Transverse colon (tissue), 4 donors: ENCODE results near the gene SLFN11. TPM values are rescaled to one million over a fixed set of nuclear protein-coding genes. Genes with fewer than 3 reads are reported as not detected.

Experiments used
- DNase-seq: peaks from one replicate; pipeline ENCODE4 v3.0.0-alpha.2; 2019
- H3K27ac ChIP-seq, 4 donors: fragments of 200-600 bp; sonication (generic); 2 replicates each; pipeline ENCODE4 v1.5.1; 2016 to 2018; ENCODE audit warnings: inconsistent platforms in 4 of 4
- H3K27me3 ChIP-seq: fragments of 200-600 bp; sonication (generic); 2 replicates; pipeline ENCODE4 v1.5.1; 2017; ENCODE audit warnings: inconsistent platforms
- H3K36me3 ChIP-seq, 4 donors: fragments of 200-600 bp; sonication (generic); 2 replicates each; pipeline ENCODE4 v1.5.1; 2017 to 2019; ENCODE audit warnings: inconsistent platforms in 4 of 4
- H3K4me1 ChIP-seq, 4 donors: fragments of 200-600 bp; sonication (generic); 2 replicates each; pipeline ENCODE4 v1.5.1; 2017 to 2020; ENCODE audit warnings: inconsistent platforms in 4 of 4
- H3K4me3 ChIP-seq, 4 donors: fragments of 200-600 bp; sonication (generic); 1 replicate in 1 of 4; 2 replicates in 3 of 4; pipeline versions ENCODE4 v1.5.1 to v1.6.1; 2017 to 2019; ENCODE audit warnings: inconsistent platforms in 4 of 4
- H3K9me3 ChIP-seq, 2 donors: fragments of 200-600 bp; sonication (generic); 2 replicates each; pipeline ENCODE4 v1.5.1; 2017 to 2019; ENCODE audit warnings: inconsistent platforms in 2 of 2
- EP300 ChIP-seq: sonication (generic); formaldehyde crosslinking; IDR thresholded peaks from one replicate; pipeline ENCODE4 v1.6.1; 2017; ENCODE audit warnings: antibody characterized with exemption, low read depth
- POLR2A ChIP-seq: fragments of 450-650 bp; IDR thresholded peaks from one replicate; pipeline ENCODE4 v1.6.1; 2016; ENCODE audit warnings: antibody characterized with exemption, mild to moderate bottlenecking, moderate library complexity
- POLR2AphosphoS5 ChIP-seq, 3 donors: sonication (generic); formaldehyde crosslinking; IDR thresholded peaks; one replicate each; pipeline ENCODE4 v1.6.1; 2016; ENCODE audit warnings: antibody characterized with exemption in 3 of 3
- WGBS, 2 donors: methylation state at CpG; one replicate each; pipeline ENCODE4 v1.1.5; 2018; ENCODE audit warnings: low coverage in 1 of 2; 5-methylcytosine and 5-hydroxymethylcytosine counted together
- in situ Hi-C, 4 donors: fragments of 200-750 bp; cut with MboI; loops; one replicate each; pipeline versions ENCODE4 v1.15.0 to v1.15.1; 2017; ENCODE audit warnings: low sequenced_read_pairs in 3 of 4, low pct_ligation_motif_present in 1 of 4, low pct_unique_long_range_greater_than_20kb in 1 of 4
- intact Hi-C: fragments of 100-400 bp; cut with DNase I; formaldehyde crosslinking; loops from one replicate; pipeline ENCODE4 v1.15.1; 2023; ENCODE audit warnings: low total_unique reads
- total RNA-seq, 4 donors: library from RNA; depleted of rRNA; stranded (reverse); fragments of >200 nt; gene quantifications; one replicate each; pipeline ENCODE4 v1.1.0, GENCODE V29; 2016
- TF ChIP-seq, protein P1 (sequence below), 5 experiments: fragments of 200-600 bp in 3 of 5; fragments of 450-650 bp in 2 of 5; sonication (generic) in 3 of 5; IDR thresholded peaks; 1 replicate in 2 of 5; 2 replicates in 3 of 5; pipeline ENCODE4 v1.5.1; 2016 to 2017; ENCODE audit warnings: antibody characterized with exemption in 5 of 5, inconsistent platforms in 3 of 5, mild to moderate bottlenecking in 2 of 5, moderate library complexity in 1 of 5

Gene SLFN11
- total RNA-seq, 4 donors from 2014 or later, result 3.0 to 18.6 (median 6.0) TPM

DNA sequence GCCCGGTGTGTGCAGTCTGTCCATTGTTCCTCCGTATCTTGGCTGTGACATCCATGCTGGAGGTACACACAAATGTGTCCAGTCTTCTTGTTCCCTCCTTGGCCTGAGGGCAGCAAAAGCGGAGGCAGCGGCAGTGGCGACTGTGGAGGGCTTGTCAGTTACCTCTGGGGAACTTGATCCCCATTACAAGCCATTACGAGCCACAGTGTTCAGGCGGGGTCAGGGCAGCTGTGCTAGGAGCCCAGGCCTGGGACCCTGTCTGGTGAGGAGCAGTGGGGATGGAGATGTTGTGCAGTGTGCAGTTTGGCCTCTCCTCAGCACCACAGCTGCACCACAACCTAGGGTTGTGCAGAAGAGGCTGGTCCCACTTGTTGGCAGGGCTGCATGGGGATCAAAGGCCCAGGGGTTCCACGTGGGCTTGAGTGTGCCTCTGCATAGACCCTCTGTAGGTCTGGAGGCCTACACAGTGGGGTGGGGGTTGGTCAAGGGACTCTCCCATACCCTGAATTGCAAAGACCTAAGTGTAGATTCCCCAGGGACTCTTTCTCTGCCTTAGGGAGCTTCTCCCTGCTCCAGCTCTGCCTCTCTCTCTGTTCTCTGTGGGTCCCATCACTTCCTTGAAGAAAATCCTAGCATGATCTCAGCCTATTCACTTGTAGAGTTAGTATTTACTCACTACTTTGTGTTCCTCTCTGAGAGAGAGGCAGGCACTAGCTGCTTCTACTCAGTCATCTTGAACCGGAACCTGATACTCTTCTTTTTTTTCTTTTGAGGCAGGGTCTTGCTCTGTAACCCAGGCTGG, 58.8 kb downstream of the SLFN11 start:
- Histone ChIP-seq H3K4me1 (peaks cover 0 to 11% (median 0%) of the 10 kb centered on the region in 4 donors), H3K27ac (peak overlapping the region in 2 of 4 donors; percentile 15 to 36), H3K27me3 (no peaks in the 10 kb centered on the region), H3K9me3 (no peaks in the 10 kb centered on the region), H3K36me3 (no peaks in the 10 kb centered on the region), H3K4me3 (no peak overlapping the region)
- 57 to 80% methylated on average over 1 to 9 of the region's 9 CpGs for WGBS, 2 donors
- TF ChIP-seq, protein P1, sequence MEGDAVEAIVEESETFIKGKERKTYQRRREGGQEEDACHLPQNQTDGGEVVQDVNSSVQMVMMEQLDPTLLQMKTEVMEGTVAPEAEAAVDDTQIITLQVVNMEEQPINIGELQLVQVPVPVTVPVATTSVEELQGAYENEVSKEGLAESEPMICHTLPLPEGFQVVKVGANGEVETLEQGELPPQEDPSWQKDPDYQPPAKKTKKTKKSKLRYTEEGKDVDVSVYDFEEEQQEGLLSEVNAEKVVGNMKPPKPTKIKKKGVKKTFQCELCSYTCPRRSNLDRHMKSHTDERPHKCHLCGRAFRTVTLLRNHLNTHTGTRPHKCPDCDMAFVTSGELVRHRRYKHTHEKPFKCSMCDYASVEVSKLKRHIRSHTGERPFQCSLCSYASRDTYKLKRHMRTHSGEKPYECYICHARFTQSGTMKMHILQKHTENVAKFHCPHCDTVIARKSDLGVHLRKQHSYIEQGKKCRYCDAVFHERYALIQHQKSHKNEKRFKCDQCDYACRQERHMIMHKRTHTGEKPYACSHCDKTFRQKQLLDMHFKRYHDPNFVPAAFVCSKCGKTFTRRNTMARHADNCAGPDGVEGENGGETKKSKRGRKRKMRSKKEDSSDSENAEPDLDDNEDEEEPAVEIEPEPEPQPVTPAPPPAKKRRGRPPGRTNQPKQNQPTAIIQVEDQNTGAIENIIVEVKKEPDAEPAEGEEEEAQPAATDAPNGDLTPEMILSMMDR (IDR thresholded peaks at IDR 0.05), result no peak
- TF ChIP-seq EP300, result no peak
- no peak for TF ChIP-seq POLR2AphosphoS5 (IDR thresholded peaks at IDR 0.05)
- no peak for TF ChIP-seq POLR2A
- no peak for DNase-seq
- intact Hi-C loops (no loop called here), in situ Hi-C loops (loop anchor here (5.0 to 25.0 kb wide), 3 partner anchors 220 to 223 kb away; partner anchors contain the start of gene SLFN12L (in 4 of the 4))

DNA sequence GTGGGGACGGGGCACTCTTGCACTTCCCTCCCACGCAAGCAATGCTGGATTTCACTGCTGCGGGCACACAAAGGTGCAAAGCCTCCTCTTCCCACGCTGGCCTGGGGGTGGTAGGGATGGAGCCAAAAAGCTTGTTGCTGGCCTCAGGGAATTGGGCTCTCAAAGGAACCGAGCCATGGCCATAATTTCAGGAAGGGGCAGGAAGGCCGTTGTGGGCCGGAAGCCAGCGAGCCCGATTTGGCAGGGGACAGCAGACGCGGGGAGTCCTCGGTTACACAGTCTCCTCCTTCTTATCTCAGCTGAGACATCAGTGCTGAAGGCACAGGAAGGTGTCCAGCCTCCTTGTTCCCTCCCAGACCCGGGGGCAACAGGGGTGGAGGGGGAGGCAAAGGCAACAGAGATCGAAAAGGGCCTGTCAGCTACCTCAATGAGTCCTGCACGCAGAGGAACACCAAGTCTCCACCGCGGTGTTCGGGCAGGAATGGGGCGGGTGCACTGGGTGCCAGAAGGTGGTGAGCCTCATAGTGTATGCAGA, 59.5 kb downstream of the SLFN11 start:
- H3K4me3 ChIP-seq, result peak overlapping the region in 3 of 4 donors; percentile 6 to 29 (median 14)
- 20 to 50% methylated on average over 1 to 19 of the region's 19 CpGs for WGBS, 2 donors
- intact Hi-C loops, result loop anchor here (2.0 kb wide), 1 partner anchor 221 kb away; no protein-coding TSS in a partner anchor
- TF ChIP-seq POLR2AphosphoS5 (IDR thresholded peaks at IDR 0.05) (no peak), POLR2A (no peak), EP300 (no peak)
- TF ChIP-seq, protein P1 (IDR thresholded peaks at IDR 0.05), result no peak
- H3K4me1 ChIP-seq, result peaks cover 0 to 11% (median 0%) of the 10 kb centered on the region in 4 donors
- no peaks in the 10 kb centered on the region for H3K36me3 ChIP-seq
- peak overlapping the region; percentile 20 to 45 (median 33) for H3K27ac ChIP-seq
- in situ Hi-C loops, result loop anchor here (5.0 to 25.0 kb wide), 3 partner anchors 221 to 223 kb away; partner anchors contain the start of gene SLFN12L (in 4 of the 4)
- H3K27me3 ChIP-seq, result no peaks in the 10 kb centered on the region
- H3K9me3 ChIP-seq, result no peaks in the 10 kb centered on the region
- peak; percentile 14 for DNase-seq

DNA sequence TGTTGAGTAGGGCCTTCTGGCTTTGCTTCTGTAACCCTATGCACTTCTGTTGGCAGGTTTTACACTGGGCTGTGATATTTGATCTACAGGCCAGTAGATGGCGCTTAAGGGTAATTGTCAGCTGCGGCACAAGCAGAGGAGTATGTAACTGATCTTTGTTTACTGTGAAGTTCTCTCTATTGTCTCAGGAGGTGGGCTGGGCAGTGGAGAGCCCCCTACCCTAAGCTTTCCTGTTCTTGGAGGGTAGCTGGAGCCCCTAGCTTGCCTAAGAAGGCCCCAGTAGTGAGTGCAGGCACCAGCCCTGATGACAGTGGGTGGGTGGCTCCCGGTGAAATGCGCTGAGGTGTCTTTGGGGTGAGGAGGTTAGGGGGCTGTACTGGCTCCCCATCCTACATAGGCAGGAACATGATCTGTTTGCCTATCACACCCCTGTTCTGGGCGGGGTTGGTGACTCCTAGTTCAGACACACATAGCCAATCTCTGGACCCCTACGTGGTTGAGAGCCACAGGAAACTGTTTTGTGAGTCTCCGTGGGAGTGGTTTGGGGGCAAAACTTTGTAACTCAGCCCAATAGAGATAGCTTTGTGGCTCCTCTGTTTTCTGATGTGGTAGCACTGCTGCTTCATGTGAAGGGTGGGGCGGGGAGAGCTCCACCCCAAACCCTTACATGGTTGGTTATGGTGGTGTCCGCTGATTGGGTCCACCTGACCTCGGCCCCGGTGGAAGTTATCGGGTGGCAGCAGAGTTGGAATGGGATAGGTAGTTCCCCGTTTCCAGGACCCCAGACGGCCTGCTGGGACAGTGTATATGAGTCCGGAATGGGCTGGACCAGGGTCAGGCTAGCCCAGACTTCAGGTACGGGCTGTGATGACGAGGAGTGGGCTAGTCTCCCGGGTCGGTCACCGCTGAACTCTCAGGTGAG, 60.4 kb downstream of the SLFN11 start:
- H3K27ac ChIP-seq, result peak overlapping the region; percentile 36 to 65 (median 49)
- no peaks in the 10 kb centered on the region for H3K36me3 ChIP-seq
- H3K27me3 ChIP-seq, result no peaks in the 10 kb centered on the region
- TF ChIP-seq, protein P1 (IDR thresholded peaks at IDR 0.05), result peak; percentile 74 to 79 (median 75)
- TF ChIP-seq EP300, result no peak
- peak; percentile 18 for TF ChIP-seq POLR2A
- no peak for TF ChIP-seq POLR2AphosphoS5 (IDR thresholded peaks at IDR 0.05)
- H3K9me3 ChIP-seq, result no peaks in the 10 kb centered on the region
- peak; percentile 51 for DNase-seq
- in situ Hi-C loops, result loop anchor here (5.0 to 25.0 kb wide), 3 partner anchors 222 to 224 kb away; partner anchors contain the start of gene SLFN12L (in 4 of the 4)
- WGBS, 2 donors, result 0 to 22% methylated on average over 2 to 20 of the region's 20 CpGs
- peak overlapping the region in 3 of 4 donors; percentile 6 to 29 (median 14) for H3K4me3 ChIP-seq
- peaks cover 0 to 11% (median 0%) of the 10 kb centered on the region in 4 donors for H3K4me1 ChIP-seq
- intact Hi-C loops, result loop anchor here (2.0 kb wide), 1 partner anchor 222 kb away; no protein-coding TSS in a partner anchor
